DOHH2 (cell line): ENCODE data around the gene ZNF747.

Source experiments
- CTCF ChIP-seq: fragments of 200-600 bp; sonication (generic); IDR thresholded peaks from one replicate; pipeline ENCODE4 v1.5.1; 2014; ENCODE audit warnings: antibody characterized with exemption, mild to moderate bottlenecking, low read depth, low read length; ENCODE audit not compliant: poor library complexity, severe bottlenecking
- EZH2phosphoT487 ChIP-seq: fragments of 200-600 bp; sonication (generic); IDR thresholded peaks from 2 replicates; pipeline ENCODE4 v1.6.1; 2017; ENCODE audit warnings: borderline replicate concordance, mild to moderate bottlenecking, antibody characterized with exemption, low read length, moderate library complexity, mixed read lengths

GRCh38 chr16:30581457-30581856 lies 46.8 kb upstream of the ZNF747 start:
- TF ChIP-seq CTCF (no peak), EZH2phosphoT487 (no peak)
